GM08714 (cell line): ENCODE results near the gene CSTF3.

Experiments
- H3K4me3 ChIP-seq: fragments of 200-500 bp; sonication (Bioruptor generic); 2 replicates; pipeline ENCODE4 v1.5.1; 2014; ENCODE audit warnings: mild to moderate bottlenecking, low read length, inconsistent platforms
- ZNF274 ChIP-seq: IDR thresholded peaks from 2 replicates; pipeline ENCODE4 v1.6.1; 2012; ENCODE audit warnings: mild to moderate bottlenecking, low read depth, low read length

The CSTF3 gene

DNA sequence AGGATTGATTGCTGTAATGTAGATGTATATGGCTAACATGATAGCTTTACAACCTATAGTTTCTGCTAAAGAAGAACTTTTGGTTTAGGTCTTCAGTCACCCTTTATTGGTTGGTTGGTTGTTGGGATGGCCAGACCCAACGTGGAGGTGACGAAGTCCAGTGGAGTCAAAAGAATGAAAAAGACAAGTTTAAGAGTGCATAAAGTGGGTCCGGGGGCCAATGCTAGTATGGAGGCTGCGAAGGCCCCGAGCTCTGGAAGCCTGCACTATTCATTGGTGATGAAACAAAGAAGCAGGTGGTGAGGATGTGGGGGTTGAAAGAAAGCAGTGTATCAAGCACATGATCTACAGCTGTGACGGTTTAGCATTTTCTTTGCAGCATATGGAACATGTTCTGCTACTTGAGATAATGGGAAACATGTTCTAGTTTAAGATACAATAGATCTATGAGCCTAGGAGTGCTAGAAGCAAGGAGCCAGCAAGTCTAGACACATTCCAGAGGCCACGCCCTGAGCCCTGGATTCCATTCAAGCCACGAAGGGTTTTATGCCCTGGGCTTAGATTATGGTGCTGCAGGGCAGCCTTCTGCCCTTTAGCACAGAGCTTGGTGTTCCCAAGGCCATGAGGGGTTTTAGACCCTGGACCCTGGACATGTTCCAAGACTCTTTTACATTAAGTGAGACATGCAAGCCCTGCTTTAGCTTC is 115.6 kb downstream of the CSTF3 start:
- TF ChIP-seq ZNF274: no peak
- H3K4me3 ChIP-seq: no peak overlapping the region

DNA sequence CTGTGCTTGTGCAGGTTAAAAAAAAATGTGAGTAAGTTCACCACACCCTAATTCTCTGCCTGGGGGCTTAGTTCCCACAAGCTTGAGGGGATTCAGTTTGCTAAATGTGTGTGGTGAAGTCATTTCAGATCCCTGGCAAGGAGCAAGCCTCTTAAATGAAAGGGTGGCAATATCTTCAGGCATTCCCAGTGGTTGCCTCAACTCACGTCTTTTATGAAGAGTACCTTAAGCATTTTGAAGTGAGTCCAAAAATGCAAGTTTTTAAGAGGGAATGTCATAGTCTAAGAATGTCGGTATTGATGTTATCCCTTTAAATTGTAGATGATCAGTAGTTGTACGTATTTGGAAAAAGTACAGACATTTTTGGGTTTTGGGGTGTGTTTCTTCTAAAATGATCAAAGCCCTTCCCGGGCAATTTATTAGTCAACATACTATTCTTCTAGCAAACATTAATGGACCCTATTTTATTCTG is 117.0 kb downstream of the CSTF3 start:
- no peak overlapping the region for H3K4me3 ChIP-seq
- TF ChIP-seq ZNF274: no peak

DNA sequence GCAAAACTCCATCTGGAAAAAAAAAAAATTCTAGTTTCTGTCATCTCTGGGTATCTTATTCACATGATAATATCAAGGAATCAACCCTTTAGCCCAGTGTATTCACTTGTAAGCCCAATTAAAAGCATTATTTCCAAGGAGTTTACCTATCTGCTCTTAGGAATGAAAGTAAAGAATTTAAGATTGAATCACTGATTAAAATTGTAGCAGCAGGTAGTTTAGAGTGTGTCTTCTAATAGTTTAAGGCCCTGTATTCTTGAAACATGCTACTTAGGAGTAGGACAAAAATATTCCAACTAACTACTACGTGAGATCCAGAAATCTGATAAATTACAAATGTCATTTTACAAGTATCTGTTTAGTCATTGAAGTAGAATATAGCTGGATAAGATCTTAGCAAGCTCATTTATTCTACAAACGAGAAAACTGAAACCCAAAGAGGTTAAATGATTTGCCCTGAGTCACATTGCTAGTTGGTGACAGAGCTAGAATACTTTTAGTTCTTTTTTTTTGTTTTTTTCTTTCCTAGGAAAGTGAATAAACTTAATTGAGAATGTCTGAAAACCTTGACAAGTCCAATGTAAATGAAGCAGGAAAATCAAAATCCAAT is 118.0 kb downstream of the CSTF3 start:
- TF ChIP-seq ZNF274: no peak
- no peak overlapping the region for H3K4me3 ChIP-seq

DNA sequence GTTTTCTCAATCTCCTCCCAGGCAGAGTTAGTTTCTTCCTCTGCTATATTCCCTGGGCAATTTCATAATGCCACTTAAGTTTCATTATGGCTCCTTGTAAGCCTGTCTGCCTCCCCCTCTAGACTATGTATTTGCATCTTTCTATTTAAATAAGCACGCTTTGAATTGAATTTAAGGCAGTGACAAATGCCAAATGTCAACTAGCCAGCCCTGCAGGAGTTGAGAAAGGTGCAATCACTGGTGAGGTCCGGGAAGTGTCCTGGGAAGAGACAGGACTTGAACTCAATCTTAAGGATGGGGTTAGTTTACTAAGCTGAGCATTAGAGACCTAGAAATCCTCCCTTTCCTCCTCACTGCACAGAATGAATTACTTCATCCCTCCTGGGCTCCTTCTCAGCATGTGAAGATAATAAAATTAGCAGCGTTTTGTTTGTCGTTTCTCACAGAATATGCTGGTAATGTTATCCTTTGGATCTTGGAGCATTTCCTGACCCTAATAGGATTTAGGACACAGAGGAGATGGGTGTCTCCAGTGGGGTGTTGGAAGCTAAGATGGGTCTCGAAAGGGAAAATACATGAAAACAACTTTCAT is 120.3 kb downstream of the CSTF3 start:
- peak overlapping the region; percentile 81 for H3K4me3 ChIP-seq

DNA sequence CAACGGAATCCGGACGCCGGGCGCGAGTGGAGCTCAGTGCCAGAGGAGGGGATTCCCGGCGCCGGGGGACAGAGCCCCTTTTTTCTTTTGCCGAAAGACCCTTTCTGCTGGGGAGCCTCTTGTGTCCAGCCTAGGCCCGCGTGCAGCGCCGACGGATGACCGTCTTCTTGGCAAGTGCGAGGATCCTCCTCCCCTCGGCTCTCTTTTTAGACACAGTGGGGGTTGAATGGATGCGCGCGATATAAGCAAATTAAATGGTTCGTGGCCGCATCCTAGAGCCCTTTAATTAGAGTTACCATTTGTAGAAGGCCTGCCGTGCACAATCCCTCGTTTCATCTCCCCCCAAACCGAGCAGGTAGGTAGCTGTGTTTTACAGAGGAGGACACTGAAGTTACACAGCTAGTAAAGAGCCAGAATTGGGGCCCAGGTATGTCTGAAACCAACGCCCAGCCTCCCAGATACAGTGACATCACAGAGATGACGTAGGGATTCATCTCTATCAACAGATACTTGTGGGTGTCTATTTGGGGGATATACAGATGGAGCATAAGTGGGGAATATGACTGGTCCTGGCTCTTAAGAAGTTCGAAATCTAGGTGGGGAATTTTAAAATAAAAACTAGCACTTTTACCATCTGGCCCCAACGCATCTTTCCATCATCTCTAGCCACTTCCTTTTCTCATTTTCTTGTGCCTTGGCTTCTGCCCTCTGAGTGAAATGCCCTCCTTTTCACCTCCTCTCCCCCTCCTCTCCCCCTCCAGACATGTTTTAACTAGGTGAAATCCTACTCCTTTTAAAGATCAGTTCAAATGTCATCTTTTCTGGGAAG is 121.0 kb downstream of the CSTF3 start:
- peak overlapping the region; percentile 81 for H3K4me3 ChIP-seq
- TF ChIP-seq ZNF274: no peak

More for the DNA sequence above, 120.3 kb downstream of the CSTF3 start:
- no peak for TF ChIP-seq ZNF274

DNA sequence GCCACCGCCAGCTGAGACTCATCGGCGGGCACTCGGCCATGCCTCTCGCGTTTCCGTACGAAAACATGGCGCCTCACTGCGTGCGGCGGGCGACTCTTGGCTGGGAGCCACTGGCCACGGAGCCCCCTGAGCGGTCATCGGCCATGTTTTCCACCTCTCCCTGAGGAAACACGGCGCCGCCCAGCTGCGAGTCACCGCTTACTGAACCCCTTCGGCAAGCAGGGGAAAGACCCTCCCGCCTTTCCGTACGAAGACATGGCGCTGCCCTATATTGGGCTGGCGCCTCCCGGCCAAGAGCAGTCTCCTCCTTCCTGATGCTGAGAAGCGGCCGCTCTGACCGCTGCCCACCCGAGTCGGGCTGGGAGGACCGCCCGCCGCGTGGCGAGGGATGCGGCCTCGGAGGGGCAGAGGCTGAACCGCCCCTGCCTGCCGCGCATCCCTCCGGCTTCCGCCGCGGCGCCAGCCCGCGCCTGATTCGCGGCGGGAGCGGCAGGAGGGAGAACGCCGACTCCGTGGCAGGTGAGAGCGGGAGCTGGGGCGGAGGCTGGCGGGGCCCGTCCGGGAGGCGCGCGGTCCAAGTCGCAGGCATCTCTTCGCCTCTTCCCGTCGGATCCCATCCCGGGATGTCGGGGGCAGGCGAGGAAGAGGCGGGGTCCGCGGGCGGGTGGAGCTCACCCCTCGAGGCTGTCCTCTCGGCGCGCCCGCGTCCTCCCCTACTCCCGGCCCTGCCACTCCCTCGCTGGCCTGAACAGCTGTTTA is 121.8 kb downstream of the CSTF3 start, which contains the start of gene TCP11L1:
Gene TCP11L1, plus strand, starts transcription at position 299 of the 759 bp plus-strand sequence. CDS start 4,202 bp downstream, outside the sequence.
- no peak for TF ChIP-seq ZNF274
- H3K4me3 ChIP-seq: peak within 1 kb of the TSS; percentile 81

DNA sequence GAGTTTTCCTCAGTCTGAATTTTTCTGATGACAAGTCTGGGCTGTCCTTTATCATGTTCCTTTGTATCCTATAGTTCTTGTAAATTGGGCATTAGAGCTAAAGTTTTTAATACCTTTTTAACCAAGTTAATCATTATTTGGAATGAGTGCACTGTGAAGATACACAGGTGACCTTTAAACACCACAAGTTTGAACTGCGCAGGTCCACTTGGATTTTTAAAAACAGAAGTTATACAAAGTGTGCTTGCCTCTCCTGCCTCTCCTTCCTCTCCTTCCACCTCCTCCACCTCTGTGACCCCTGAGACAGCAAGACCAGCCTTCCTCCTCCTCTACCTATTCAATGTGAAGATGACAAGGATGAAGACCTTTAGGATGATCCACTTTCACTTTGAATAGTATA is 126.3 kb downstream of the CSTF3 start:
- no peak overlapping the region for H3K4me3 ChIP-seq

More for the DNA sequence above, 126.3 kb downstream of the CSTF3 start:
- no peak for TF ChIP-seq ZNF274
